GM19239 (cell line): Measurements from ENCODE around the gene SGO2.

ENCODE experiments used
- DNase-seq: peaks from one replicate; pipeline ENCODE4 v3.0.0; 2011; ENCODE audit warnings: low spot score; ENCODE audit not compliant: insufficient read length
- FAIRE-seq: peaks from 2 replicates; lab custom pipeline; 2011; peaks lifted over from hg19 to GRCh38; lab: Jason Lieb, UNC

SGO2 gene, protein sequence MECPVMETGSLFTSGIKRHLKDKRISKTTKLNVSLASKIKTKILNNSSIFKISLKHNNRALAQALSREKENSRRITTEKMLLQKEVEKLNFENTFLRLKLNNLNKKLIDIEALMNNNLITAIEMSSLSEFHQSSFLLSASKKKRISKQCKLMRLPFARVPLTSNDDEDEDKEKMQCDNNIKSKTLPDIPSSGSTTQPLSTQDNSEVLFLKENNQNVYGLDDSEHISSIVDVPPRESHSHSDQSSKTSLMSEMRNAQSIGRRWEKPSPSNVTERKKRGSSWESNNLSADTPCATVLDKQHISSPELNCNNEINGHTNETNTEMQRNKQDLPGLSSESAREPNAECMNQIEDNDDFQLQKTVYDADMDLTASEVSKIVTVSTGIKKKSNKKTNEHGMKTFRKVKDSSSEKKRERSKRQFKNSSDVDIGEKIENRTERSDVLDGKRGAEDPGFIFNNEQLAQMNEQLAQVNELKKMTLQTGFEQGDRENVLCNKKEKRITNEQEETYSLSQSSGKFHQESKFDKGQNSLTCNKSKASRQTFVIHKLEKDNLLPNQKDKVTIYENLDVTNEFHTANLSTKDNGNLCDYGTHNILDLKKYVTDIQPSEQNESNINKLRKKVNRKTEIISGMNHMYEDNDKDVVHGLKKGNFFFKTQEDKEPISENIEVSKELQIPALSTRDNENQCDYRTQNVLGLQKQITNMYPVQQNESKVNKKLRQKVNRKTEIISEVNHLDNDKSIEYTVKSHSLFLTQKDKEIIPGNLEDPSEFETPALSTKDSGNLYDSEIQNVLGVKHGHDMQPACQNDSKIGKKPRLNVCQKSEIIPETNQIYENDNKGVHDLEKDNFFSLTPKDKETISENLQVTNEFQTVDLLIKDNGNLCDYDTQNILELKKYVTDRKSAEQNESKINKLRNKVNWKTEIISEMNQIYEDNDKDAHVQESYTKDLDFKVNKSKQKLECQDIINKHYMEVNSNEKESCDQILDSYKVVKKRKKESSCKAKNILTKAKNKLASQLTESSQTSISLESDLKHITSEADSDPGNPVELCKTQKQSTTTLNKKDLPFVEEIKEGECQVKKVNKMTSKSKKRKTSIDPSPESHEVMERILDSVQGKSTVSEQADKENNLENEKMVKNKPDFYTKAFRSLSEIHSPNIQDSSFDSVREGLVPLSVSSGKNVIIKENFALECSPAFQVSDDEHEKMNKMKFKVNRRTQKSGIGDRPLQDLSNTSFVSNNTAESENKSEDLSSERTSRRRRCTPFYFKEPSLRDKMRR

DNA sequence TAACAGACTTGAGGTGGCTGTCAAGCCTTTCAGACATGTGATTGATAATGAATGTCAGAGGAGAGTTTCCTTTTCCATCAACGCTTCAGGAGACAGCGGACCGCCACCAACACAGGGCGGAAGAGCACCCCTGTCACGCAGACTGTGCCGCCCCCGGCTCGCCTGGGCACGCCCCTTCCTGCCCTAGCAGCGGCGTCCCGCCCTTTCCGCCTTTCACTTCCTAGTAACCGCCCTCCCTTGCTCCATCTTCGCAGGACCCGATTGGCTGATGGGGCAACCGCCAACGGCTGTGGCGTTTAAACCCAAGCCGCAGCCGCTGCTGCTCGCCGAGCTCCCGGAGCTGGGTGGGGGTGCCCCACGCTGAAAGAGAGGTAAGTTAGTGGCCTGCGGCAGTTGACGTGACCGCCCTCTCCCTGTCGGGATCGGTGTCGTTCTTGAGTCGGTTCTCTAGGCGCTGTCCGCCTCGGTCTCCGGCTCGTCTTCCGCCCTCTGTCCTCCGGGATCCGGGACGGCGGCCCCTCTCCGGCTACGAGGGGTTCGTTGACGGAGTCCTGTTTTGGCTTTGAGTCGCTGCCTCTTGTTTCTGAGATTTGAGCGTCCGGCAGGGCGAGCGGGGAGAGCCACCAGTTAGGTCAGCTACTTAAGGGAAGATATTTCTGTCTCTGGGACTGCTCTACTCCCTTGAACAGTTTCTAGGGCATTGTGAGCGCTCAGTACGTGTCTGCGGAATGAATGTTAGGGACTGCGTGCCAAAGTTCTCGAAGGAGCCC, at the start of gene SGO2:
TSS of gene SGO2 (plus strand) at position 326 of the 770 bp plus-strand sequence. CDS start 6,769 bp downstream, outside the sequence.
- peak; percentile 96 for FAIRE-seq
- peak; percentile 78 for DNase-seq

DNA sequence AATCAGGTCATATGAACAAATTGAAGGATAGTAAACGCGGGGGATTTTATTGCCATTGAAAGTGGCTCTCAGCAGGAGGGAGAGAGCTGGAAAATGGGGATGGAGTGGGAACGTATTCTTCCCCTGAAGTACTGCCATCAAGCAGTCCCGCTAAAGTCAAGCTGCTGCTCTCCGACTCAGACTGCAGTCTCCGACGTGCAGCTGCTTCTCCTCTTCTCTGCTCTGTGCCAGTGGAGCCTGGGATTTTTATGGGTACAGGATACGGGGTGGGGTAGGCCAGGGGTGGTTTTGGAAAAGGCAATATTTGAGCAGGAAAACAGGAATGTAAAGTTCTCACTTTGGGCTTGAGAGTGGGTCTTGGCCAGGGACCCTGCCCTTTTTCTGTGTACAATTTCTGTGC, 49.2 kb upstream of the SGO2 start:
- DNase-seq: no peak
- no peak for FAIRE-seq

DNA sequence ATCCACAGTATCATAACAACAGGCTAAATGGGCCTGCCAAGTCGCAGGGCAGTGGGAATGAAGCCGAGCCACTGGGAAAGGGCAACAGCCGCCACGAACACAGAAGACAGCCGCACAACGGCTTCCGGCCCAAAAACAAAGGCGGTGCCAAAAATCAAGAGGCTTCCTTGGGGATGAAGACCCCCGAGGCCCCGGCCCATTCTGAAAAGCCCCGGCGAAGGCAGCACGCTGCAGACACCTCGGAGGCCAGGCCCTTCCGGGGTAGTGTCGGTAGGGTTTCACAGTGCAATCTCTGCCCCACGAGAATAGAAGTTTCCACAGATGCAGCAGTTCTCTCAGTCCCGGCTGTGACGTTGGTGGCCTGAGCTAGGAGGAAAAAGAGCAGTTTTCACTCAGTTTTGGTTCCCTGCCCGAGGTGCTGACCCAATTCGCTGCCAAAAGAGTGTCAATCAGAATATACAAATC, 48.3 kb upstream of the SGO2 start:
- DNase-seq: no peak
- FAIRE-seq: no peak

DNA sequence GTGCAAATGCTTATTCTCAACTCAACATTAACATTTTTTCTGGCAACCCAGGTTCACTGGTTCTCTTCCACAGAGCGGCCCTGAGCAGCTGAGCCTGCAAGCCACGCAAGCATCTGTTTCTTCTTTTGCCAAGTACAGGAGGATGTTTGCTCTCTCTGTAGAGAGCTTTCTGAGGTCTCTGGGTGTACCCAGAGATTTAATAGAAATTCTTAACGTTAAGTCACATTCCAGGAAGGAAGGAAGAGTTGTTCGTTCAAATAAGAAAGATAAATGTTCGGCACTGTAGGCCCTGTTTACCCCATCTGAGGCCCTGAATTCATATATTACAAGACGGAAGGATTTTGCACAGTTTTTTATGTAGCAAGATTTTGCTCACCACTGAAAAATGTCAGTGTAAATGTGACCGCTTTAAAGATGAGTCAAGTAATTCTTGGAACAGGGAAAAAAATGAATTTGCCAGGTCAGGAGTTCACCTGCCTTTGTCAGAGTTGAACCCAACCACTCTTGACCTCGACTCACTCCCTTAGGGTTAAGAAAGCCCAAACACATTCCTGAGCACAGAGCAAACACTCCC, 46.2 kb upstream of the SGO2 start:
- FAIRE-seq (no peak), DNase-seq (no peak)

DNA sequence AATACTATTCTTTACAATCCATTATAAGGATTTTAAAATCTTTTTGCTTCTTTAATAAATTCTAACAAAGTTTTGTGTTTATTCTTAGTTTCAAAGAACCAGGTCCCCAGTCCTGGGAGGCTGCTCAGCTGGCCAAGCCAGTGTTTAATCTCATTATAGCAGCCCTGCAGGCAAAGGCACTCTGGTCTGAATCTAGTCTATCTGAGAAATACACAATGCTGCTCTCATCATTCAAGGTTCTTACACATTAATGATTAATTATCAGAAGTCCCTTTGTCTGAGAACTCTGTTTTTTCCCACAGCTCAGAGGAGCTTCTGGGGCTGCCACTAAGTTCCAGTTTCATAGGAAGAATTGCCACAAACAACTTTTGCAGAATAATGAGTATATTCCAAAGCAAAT, 43.8 kb upstream of the SGO2 start:
- FAIRE-seq (peak; percentile 89), DNase-seq (peak; percentile 19)

- FAIRE-seq: peak; percentile 73
These were observed 42.2 kb upstream of the SGO2 start for GRCh38 chr2:200483729-200484198.

DNA sequence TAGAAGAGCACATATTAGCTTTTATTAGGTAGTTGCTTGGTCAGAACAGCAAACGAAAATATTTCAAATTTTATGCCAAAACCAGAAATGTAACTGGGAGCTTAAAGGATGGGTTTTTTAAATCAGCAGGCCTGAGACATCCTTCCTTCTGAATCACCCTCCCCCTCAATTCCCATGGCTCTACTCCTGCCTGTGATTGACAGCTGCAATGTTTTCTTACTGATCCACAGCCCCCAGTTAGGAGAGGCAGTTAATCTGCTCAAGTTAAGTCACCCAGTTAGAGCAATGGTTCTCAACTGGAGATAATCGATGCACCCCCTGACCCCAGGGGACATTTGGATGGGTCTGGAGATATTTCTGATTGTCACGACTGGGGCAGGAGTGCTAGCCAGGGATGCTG, 41.1 kb upstream of the SGO2 start:
- no peak for DNase-seq
- FAIRE-seq: no peak

More at GRCh38 chr2:200483729-200484198, 42.2 kb upstream of the SGO2 start:
- no peak for DNase-seq

DNA sequence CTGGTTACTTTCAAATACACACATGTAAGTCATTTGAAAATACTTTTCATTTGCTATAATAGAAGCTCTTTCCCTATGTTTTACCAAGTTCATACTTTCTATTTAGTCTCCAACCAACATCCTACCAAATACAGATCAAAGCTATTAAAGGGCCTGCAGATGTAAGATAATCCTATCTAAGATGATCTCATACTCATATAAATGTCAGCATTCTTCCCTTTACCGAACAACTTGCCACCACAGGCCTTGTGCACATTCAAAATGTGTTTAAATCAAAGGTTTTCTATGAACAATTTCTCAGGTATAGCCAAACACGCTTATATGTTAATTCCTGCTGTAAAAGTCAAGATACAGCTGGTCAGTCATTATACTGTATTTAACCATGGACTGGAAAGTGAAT, 39.5 kb upstream of the SGO2 start:
- no peak for DNase-seq
- no peak for FAIRE-seq

GRCh38 chr2:200488169-200488568, 37.8 kb upstream of the SGO2 start:
- DNase-seq (no peak), FAIRE-seq (no peak)

GRCh38 chr2:200490001-200490400, 36.0 kb upstream of the SGO2 start:
- no peak for DNase-seq
- no peak for FAIRE-seq

GRCh38 chr2:200492656-200493055, 33.4 kb upstream of the SGO2 start:
- no peak for FAIRE-seq
- DNase-seq: no peak

DNA sequence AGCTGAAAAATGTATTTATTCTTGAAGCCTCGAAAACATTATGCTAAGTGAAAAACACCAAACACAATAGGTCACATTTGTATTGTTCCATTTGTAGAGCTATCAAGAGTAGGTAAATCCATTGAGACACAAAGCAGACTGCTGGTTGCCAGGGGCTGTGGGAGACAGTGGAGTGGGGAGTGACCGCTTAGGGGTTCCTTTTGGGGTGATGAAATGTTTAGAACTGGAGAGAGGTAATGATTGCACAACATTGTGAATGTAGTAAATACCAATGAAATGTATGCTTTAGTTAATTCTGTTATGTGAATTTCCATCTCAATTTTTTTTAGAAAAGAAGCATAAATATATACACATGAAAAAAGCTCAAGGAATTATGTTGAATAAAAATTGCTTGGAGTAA, 32.0 kb upstream of the SGO2 start:
- DNase-seq (no peak), FAIRE-seq (no peak)

- FAIRE-seq (no peak), DNase-seq (no peak)
These were observed 29.3 kb upstream of the SGO2 start for GRCh38 chr2:200496696-200497095.

DNA sequence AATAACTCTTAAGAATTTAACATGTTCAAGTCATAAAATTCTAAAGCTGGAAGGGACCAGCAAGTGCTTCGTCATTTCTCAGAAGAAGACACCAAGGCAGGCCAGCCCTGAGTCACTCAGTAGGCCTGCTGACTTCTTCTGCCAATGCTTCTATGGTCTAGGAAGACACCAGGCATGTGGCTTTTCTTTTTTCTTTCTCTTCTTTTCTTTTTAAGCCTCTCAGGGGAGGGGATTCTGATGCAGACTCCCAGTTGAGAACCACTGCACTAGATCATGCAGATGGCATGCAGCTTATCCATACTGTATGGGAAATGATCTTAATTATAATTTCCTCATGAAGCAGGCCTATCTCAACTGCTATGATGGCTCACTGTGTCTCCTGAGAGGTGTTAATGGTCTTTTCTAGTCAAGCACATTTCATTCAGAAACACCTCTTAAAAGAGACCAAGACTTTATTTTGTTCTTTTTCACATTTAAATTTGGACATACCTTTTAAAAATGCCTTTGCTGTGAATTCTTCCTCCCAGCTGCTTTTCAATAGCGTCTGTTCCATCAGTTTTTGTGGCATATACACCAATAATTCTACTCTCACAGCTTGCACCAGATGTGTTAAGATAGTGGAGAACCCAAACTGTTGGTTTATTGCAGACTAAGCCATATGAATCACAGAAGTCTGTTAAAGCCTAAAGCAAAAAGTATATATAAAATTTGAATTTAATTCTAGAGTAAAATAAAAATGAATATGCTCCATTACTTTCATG, 27.4 kb upstream of the SGO2 start:
- no peak for DNase-seq

GRCh38 chr2:200502196-200502595, 23.8 kb upstream of the SGO2 start:
- no peak for FAIRE-seq

More for the DNA sequence above, 27.4 kb upstream of the SGO2 start:
- no peak for FAIRE-seq

GRCh38 chr2:200506679-200507078, 19.3 kb upstream of the SGO2 start:
- DNase-seq: no peak
- no peak for FAIRE-seq

More at GRCh38 chr2:200502196-200502595, 23.8 kb upstream of the SGO2 start:
- no peak for DNase-seq

- DNase-seq: no peak
- FAIRE-seq: no peak
These were observed 18.8 kb upstream of the SGO2 start for GRCh38 chr2:200507179-200507578.

DNA sequence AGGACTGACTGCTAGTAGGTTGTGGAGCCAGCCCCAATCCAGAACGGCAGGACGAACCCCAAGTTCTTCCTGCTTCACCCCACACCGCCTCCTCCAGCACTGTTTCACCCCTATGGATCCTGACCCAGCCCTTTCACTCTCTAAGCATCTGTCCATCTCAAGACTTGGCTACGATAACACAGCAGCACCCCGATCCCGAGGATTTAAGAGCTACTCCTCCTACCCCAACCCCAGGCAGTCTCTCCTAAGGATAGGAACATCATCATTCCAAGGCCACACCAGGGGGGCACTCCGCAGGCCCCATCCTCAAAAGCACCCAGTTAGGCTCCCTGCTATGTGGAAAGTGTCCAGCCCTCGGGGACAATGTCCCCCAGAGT, 16.8 kb upstream of the SGO2 start:
- peak; percentile 13 for DNase-seq
- no peak for FAIRE-seq
